SIG-M5 treated with dmso at 0.1 percent for 504 hours (cell line): ENCODE results near the gene TSHZ2.

Experiments used
- DNase-seq: peaks from one replicate; lab custom pipeline; 2025; ENCODE audit not compliant: unreplicated experiment; lab: John Stamatoyannopoulos, UW

The TSHZ2 gene

DNA sequence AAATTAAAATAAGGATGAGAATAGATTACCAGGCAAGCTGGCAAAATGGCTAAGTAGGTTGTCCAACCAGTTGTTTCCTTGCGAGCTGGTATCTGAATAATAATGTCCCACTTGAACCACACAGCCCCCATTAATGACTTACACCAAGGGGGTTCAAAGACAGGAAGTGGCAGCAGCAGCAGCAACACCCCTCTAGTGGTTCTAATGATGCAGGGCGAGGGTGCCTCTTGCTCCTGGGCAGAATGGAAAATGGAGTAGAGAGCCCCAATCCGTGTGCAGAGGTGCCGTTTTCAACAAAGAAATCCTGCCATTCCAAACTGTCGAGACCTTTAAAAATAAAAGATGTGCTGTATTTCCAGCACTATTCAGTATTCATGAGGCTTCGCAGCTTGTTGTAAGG lies 218.1 kb downstream of the TSHZ2 start:
- no peak for DNase-seq

DNA sequence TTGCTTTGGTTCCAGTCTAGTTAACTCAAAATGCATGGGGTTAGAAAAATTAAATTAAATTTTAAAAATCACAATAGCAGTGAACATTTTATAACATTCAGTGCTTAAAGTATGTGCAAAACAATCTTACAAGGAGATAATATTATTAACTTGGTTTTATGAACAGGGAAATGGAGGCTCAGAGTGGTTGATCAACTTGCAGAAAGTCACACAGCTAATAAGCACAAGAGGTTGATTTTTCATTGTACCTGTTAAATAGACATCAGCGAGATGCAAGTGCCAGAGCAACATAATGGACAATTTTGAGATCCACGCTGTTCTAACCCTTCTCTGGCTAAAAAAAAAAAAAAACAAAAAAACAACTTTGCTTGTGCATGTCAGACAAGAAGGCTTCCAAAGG lies 219.8 kb downstream of the TSHZ2 start:
- DNase-seq: no peak

DNA sequence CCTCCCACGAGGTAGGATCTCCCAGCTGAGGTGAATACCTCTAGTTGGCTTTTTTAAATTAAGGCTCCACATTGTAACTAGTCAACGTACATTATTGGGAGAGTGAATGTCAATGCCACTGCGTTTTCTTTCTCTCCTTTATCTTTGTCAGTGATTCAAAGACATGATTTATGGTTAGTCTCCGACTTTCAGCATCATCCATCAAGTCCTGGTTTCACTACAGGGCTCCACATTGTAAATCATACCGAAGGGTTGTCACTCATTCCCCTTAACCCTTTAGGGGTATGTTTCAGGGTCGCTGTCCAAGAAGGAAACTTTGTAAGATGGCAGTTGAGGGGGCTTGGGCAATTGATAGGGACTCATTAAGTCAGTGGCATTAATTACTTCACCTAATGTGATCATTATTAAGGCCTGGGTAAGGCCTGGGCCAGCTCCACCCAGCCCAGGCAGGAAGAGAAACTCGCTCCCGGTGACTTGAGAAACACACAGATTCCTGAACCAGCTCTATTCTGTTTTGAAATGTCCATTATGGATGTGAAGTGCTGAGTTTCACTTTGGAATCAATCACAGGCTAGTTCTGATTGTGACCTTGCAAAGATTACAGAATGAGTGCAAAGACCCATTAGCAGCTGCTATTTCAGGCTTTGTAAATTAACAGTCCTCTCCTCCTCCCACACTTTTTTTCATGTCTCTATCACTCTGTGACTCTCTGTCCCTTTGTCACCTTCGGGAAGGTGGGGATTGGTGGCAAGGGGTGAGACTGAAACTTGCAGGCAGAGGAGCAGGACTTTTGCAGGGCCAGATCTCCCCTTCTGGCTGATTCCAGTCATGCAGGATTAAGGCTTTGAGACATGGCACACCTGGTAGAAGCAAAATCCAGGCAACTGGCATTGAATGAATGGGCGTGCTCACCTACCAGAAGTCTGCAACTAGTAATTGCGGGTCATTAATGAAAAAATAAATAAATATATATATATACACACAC lies 222.4 kb downstream of the TSHZ2 start:
- no peak for DNase-seq

DNA sequence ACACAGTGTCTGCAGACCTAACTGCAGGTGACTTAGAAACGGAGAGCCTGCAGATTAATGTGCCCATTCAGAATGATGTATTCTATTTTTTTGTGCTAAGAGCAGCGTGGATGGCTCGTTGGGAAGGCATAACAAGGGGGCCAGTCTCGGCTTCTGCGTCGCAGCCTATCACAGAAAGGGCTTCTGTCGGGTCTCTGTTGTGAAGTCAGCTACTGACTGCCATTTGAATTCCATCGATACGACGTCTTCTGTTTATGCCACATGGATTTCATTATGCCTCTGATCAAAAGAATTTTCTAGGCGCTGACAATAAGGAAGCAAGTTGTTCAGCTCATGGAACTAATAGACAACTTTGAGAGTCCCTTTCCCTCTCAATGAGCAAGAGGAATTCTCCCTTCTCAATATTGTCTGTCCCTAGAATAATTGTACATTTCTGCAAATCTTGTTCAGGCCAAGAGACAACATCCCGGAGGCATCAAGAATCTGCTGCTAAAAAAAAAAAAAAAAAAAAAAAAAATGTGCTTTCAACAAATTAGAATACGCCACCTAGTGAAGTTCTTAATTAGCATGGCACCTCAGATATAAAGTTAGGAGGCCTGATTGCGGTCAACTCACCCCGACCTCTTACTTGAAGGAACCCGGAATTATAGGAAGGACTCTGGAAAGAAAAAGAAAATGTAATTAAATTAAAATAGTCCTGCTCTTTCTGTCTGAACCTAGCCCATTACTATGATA lies 223.9 kb downstream of the TSHZ2 start:
- DNase-seq: no peak

DNA sequence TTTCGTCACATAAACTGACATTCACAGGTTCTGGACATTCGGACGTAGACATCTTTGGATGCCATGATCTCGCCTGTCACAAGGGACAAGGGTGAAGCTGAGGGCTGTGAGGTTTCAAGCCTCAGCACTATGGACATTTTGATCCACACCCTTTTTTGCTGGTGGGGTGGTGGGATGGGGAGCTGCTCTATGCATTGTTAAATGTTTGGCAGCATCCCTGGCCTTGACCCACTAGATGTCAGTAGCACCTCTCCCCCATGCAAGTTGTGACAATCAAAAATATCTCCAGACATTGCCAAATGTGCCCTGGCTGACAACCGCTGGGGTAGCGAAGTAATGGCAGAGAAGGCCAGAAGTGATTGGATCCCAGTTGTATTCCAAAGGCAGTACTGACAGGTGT lies 229.4 kb downstream of the TSHZ2 start:
- DNase-seq: no peak

DNA sequence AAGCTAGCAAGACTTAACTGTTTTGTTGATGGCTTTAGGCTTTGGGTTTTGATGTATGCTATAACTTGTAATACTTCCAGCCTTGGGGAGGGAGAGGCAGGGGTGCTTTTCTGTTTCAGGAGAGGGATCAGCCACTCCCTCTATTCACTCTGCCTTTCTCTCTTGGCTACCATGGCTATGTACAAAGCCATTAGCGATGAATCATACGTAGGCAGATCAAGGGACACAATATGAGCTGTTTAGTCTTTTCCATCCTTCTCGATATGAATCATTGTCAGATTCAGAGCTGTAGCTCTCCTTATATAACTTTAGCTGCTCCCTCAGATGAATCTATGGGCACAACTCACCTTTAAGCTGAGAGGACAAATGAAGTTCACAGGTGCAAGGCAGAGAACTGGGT lies 230.6 kb downstream of the TSHZ2 start:
- DNase-seq: no peak

DNA sequence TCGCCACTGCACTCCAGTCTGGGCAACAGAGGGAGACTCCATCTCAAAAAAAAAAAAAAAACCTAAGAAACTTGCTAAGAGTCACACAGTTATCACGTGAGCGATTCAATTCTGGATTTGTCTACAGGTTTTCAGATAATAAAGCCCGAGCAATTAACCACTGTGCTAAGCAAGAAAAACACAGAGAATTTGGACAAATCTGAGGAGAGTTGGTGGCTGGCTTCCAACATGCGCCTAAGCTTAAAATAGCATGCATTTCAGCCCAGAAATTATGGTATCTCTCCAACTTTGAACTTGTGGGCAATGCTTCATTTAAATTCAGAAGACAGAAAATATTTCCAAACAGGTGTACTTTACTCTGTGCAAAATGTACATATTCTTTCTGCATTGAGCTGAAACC lies 232.9 kb downstream of the TSHZ2 start:
- no peak for DNase-seq

DNA sequence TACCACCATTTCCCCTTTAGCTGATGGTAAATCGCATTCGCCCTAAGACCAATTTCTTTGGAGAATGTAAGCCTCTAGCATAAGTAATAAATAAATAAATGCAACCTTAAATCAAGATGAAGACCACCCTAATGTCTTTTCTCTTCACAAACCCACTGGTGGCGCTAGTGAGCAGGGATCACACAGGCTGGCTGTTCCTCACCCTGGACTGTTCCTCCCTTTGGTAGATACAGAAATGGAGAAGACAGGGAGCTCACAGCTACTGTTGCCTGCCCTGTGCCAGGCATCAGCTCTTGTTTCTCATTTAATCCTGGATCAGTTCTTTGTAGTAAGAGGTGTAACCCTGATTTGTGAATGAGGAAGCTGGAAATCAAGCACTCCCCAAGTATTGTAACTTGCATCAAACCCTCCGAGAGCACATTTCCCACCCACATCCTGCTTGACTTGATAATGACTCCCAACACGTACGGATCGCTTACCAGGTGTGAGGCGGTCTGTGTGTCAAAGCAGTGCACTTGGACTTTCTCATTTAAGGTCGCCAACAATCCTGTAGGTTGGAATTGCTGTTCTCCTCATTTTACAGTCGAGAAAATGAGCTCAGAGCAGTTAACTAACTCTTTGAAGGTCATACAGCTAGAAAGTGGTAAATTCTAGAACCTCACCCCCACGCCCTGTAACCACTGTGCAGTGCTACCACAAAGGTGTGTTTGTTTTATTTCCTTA lies 236.1 kb downstream of the TSHZ2 start:
- no peak for DNase-seq

DNA sequence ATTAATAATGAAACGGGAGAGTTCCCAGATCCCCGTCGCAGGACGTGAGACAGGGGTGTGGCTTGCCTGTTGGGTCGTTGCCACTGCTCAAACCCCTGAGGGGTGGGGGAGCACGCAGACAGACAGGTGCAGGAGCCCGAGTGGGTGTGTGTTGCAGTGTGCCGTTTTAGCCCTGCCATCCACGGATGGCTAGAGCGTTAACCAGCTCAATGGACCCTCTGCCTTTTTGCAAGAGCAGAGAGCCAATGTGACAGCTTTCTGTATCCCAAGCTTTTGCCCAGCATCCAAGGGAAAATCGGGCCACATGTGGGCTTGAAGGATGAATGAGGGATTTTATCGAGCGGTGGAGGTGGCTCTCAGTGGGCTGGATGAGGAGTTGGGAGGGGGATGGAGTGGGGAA lies 237.9 kb downstream of the TSHZ2 start:
- DNase-seq: no peak

DNA sequence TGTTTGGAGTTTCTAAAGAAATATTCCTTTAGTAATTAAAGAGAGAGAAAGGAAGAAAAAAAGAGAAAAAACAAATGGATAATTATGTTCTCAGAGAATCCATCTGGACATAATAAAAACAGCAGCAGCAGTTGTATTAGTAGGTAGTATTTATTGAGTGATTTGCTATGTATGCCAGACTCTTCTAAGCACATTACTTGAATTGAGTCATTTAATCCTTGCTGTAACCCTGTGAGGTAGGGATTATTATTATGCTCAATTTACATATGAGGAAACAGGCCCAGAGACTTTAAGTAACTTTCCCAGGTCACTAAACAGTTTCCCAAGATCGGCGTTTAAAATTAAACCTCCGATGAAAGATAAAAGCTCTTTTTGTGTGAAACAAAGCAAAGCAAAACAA lies 238.8 kb downstream of the TSHZ2 start:
- DNase-seq: no peak

DNA sequence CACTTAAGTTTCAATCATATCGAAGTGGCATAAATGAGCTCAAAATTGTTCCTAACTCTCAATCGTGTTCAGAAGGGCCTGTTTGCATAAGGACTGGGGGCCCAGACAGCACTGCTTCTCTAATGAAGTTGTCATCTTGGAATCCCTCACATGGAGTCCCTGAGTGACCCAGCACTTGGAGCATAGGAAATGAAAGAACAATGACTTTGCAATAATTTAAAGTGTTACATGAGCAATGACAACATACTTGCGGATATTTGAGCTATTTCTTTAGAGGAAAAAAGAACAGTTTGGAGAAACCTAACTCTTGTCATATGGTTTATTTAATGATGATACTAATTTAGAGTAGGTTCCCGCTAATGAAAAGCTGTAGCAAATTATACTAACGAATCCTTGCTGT lies 239.9 kb downstream of the TSHZ2 start:
- DNase-seq: no peak

DNA sequence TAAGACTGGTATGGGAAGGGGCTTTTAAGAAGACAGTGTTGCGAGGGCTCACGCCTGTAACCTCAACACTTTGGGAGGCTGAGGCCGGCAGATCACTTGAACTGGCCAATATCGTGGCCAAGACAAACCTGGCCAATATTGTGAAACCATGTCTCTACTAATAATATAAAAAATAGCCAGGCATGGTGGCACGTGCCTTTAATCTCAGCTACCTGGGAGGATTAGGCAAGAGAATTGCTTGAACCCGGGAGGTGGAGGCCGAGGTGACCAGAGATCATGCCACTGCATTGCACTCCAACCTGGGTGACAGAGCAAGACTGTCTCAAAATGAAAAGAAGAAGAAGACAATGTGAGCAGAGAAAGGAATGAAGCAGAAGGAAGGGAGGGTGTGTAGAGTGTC lies 242.2 kb downstream of the TSHZ2 start:
- no peak for DNase-seq

DNA sequence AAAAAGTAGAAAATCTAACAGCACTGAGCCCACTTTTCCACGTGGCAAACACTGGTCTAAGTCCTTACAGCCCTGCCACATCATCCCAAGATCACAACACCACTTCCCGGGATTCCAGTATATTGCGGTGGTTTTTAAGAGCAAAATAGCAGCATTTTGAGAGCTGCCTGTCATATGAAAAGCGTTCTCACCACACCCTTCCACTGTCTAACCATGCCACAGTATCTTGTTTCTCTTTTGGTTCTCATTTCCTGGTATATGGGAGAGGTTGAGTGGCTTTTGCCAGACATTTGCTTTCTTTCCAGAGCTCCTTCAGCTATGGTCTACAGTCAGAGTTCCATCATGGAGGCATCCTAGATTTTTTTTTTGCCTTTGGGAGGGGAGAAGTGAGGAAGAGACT lies 243.0 kb downstream of the TSHZ2 start:
- DNase-seq: no peak

DNA sequence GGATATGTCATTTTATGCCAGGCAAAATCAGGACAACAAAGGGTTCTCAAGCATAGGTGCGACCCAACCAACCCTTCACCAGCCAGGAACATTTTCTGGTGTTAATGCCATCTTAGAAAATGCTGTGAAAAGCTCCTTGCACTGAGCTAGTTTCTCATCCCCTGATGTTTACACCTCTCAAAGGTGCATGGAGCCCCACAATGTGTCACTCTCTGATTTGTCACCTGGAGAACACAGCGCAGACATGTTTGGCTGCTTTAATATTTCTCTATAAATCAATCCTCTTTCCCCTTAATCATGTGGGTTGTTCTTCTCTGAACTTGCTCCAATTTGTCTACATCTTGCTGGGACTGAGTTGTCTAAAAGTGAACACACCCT lies 244.3 kb downstream of the TSHZ2 start:
- no peak for DNase-seq

DNA sequence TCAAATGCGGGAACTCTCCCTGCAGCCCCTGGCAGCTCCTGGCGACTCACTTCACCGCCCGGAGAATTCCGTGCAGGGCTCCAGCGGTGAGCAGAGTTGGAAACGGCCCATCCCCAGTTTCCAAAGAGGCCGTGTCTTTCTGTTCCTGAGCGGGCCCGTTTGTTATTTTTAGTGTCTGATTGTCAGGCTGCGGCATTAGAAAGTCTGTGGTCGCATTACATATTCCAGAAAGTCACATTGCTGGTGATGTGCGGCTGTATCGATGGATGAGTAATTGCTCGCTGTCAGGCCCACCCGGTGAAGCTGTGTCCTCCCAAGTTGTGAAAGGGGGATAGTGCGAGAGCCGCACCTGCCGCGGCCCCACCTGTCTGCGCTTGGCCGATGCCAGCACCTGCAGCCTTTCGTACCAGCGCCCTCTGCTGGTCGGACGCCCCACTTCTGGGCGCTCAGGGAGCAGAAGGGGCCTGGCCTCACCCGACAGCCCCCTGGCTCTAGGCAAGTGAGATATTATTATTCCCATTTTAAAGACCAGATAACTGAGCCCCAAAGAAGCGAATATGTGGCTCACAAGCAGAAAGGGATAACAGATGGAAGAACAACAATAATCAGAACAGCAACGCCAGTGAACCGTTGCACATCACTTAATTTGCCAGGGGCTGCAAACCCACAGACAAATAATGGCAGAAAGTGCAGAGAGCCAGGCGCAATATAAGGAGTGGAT lies 244.9 kb downstream of the TSHZ2 start:
- DNase-seq: no peak

DNA sequence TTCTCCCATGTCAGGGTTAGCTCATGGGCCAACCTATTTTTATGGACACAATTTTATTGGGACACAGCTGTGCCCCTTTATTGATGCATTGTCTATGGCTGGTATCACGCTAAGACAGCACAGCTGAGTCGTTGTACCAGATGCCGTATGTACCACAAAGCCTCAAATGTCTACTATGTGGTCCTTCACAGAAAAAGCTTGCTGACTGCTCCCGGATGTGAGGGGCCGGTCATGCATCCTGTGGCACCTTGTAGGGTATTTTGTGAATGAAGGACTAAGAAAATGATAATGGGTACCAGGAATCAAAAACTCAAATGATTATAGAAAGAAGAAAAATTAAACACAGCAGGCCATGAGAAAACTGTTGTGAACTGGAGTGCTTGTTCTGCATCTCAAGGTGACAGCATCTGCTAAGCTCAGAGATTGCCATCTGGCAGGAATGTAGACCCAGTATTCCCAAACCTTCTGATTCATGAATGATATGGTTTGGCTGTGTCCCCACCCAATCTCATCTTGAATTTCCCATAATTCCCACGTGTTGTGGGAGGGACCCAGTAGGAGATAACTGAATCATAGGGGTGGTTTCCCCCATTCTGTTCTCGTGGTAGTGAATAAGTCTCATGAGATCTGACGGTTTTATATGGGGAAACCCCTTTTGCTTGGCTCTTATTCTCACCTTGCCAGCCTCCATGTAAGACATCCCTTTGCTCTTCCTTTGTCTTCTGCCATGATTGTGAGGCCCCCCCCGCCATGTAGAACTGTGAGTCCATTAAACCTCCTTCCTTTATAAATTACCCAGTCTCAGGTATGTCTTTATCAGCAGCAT lies 248.5 kb downstream of the TSHZ2 start:
- DNase-seq: no peak

DNA sequence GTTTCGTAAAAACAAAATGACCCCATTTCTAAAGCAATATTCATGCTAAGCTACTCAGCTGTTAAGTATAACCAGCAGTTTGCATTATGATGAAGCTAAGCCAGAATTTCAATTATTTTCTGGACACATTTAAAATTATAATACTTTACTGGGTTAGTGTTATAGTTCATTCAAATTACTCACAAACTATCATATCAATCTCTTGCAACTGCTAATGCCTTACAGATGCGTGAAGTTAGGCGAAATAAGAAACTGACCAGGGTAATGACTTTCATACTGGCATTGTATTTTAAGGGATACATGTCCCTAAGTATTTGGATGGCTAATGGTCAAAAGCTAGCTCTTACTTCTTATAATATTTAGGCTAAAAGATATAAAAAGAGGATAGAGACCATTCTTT lies 249.6 kb downstream of the TSHZ2 start:
- no peak for DNase-seq

DNA sequence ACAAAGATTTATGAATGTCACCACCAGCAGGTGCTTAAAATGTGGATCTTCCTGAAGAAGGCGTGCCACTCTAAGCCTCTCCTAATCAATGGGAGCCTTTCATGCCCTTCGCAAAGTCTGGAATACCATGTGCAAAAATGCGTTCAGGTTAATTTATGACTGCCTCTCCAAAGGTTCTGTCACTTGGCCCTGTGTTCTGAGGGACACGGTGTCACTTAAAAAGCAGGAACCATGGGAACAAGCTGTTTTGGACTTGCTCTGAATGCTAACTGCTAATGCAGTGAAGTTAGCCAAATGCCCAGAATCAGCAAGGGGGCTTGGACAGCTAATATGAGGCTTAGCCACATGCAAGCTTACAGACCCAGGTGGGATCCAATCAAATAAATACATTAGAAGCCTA lies 250.3 kb downstream of the TSHZ2 start:
- DNase-seq: no peak

DNA sequence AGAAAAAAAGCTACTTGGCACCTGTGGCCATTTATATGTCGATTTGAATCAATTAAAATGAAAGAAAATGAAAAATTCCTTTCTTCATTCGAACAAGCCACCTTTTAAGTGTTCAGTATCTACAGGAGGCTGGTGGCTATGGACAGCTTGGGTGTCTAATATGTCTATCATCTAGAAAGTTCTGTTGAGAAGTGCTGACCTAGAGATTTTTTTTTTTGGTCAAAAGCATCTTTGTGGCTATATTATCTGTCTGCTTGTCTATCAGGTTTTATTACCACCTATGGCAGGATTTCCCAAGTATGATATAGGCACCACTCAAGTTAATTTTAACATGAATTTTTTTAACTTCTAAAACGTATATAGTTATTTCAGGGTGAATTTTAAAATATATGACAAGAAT lies 250.8 kb downstream of the TSHZ2 start:
- no peak for DNase-seq

DNA sequence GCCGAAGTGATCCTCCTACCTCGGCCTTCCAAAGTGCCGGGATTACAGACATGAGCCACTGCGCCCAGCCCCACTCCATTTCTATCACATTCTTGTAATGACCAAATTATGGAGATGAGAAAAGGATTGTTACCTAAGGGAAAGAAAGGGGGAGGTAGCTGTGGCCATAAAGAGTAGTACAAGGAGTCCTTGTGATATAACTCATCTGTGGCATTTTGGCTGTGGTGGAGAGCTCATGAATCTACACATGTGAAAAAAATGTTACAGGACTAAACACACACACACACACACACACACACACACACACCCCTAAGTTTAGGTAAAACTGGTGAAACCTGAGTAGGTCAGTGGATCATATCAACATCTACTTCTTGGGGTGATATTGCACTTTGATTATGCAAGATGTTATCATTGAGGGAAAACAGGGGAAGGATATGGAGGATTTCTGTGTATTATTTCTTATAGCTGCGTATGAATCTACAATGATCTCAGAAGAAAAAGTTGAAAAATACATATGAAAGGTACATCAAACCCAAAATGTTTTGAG lies 251.5 kb downstream of the TSHZ2 start:
- DNase-seq: no peak
